Stimulated activated CD4-positive, alpha-beta T cell treated with anti-CD3 and anti-CD28 coated beads, TNF-alpha, amount 100 ng/mL, for 48 hours (primary cell): Measurements from ENCODE around the gene GJB3.
"Not testable (repeated sequence)": the region's sequence is repeated elsewhere in the genome, so short reads cannot be mapped to it uniquely, and the experiment has no call there.

Source experiments
- DNase-seq, 3 donors: peaks; one replicate each; pipeline ENCODE4 v3.0.0-alpha.2; 2020; ENCODE audit warnings: low read depth in 3 of 3

The GJB3 gene

DNA sequence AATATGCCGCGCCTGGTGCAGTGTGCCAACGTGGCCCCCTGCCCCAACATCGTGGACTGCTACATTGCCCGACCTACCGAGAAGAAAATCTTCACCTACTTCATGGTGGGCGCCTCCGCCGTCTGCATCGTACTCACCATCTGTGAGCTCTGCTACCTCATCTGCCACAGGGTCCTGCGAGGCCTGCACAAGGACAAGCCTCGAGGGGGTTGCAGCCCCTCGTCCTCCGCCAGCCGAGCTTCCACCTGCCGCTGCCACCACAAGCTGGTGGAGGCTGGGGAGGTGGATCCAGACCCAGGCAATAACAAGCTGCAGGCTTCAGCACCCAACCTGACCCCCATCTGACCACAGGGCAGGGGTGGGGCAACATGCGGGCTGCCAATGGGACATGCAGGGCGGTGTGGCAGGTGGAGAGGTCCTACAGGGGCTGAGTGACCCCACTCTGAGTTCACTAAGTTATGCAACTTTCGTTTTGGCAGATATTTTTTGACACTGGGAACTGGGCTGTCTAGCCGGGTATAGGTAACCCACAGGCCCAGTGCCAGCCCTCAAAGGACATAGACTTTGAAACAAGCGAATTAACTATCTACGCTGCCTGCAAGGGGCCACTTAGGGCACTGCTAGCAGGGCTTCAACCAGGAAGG, 4.3 kb downstream of the GJB3 start:
- no peak for DNase-seq

DNA sequence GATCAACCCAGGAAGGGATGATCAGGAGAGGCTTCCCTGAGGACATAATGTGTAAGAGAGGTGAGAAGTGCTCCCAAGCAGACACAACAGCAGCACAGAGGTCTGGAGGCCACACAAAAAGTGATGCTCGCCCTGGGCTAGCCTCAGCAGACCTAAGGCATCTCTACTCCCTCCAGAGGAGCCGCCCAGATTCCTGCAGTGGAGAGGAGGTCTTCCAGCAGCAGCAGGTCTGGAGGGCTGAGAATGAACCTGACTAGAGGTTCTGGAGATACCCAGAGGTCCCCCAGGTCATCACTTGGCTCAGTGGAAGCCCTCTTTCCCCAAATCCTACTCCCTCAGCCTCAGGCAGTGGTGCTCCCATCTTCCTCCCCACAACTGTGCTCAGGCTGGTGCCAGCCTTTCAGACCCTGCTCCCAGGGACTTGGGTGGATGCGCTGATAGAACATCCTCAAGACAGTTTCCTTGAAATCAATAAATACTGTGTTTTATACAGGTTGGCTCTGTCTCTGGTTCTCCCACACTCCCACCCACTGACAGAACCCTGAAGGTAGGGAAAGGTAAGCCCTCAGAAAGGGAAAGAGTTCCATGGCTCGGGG, 5.0 kb downstream of the GJB3 start:
- DNase-seq = no peak

DNA sequence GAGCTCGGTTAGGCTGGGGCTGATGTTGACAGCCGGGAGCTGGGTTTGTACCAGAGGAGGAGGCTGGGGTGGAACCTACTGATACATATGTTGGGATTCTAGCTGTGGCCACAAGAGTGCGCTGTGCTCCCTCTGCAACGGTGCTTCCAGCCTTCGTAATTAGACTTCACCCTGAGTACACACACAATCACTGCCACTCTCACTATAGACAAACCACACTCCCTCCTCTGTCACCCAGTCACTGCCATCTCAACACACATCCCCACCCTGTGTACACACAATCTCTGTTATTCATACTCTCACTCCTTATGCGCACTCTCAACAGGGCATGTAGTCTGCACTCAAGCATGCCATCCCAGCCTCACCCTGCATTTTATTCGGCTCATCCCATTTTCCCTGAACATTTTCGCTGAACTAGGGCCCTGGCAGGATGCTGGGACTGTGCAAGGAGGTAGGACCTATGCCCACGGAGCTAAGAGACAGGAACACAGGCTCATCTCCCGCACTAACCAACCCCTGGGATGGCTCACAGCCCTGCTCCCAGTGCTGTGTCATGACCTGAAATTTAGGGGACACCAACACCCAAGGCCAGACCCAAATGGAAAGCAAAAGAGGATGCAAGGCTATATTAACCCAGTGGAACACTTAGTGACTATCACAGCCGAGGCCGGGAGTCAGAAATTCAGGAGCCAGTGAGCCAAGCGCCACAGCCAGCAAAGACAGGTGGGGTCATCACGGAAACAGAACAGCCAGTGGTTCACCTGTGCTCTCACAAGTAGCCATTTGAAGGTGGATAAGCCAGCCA, 5.7 kb downstream of the GJB3 start:
- peak; percentile 36 to 60 (median 50) for DNase-seq

DNA sequence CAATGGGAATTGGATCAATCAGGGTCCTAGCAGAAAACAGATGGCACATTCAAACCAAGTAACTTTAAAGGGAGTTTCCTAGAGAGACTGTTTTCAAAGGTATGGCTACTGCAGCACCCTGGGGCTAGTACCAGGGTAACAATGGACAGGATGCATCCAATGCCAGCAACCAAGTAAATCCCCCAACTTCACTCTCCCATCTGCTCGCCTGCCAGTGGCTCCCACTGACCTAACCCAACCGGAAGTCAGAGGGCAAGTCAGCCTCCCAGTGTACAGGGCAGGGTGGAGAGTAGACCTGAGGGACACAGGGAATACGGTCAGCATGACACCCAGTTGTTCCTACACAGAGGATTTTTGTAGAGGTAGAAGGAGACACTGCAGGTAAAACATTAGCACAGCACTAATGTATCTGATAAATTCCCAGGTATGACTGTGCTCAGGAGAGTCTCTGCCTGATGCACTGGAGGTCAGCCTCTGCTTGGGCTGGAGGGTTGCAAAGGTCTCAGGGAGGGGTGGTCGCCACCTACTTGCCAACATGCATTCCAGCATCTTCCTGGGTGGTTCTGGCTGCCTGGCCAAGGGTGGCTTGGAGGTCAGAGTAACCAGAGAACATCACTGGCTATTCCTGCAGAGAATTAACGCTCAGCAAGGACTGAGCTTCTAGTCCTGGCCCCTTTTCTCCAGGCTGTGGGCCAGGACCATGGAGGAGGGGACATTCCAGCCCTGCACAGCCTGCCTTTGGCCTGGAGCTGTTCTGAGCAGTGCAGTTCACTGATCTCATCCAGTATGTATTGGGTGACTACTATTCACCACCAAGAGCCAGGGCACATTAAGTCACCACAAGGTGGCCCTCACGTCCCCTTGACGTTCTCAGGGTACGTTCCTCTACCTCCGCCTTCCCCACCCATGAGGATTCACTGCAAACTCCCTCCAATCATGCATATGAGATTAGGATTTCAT, 6.7 kb downstream of the GJB3 start:
- DNase-seq = no peak

DNA sequence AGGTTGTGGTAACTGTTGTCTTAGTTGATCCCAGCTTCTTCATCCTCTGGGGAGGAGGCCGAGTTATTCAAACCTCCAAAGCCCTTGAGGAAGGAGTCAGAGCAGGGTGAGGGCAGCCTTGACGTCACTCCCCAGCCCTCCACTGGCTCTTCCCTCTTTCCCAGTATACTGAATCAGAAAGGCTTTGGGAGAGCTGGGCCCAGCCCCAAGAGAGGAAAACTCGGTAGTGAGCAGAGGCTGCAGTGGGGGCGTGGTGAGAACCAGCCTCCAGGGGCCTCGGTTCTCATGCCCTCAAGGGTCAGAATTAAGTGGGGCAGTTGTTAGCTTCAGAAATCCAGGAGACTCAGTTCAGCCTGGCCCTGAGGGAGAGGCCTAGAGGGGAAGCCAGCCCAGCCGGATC, 10.0 kb downstream of the GJB3 start:
- DNase-seq = no peak

DNA sequence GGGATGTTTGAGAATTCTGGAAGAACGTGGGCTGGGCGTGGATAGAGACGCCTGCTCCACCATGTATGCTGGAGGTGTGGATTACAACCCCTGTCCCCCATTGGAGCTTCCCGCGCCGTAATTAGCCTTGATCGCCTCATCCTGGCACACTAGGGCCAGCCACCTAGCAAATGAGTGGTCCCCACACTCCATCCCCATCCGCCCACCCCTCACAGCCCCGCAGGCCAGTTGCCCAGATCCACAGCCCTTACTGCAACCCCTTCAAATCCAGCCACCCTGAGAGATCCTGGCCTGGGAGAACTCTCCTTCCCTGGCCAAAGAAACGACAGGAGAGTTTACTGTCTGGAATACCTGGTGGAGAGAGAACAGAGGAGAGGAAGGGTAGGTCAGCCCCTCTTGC, 11.4 kb downstream of the GJB3 start:
- DNase-seq = no peak

DNA sequence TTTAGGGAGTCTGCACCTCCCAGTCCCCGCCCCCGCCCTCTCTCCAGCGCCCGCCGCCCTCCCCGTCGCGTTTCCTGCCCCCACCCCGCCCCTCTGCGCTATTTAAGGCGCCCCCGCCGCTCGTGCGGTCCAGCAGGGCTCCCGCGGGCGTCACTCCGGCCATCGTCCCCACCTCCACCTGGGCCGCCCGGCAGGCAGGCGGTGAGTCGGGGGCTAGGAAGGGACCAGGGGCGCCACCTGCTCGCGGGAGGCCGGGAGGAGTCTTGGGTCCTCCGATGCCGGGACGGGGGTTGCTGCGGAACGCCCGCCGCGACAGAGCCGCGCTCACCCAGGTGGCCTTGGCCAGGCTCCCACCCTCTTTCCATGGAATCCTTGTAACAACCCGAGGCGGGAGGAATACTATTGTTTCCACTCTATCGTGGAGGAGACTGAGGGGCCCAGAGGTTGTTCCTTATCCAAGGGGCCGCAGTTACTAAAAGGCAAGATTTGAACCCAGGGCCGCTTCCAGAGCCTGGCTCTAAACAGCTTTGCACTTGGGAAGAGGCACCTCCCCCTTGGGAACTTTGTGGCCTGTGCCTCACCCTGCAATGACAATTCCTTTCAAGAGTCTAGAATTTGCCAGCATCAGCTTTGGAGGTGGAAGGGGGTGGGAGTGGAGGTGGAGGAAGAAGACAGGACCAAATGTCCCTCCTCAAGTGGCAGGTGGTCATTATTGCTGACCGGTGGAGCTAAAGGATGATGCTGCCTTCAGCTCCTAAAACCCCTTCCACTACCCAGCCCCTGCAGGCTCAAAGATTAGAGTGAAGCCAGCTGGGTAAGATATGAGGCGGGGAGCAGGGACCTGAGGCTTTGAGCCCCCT, 12.1 kb downstream of the GJB3 start, which contains the start of gene GJA4:
Gene GJA4 (plus strand): TSS at position 132 of the 860 bp plus-strand sequence. CDS start 1,215 bp downstream, outside the sequence.
- DNase-seq = no peak

DNA sequence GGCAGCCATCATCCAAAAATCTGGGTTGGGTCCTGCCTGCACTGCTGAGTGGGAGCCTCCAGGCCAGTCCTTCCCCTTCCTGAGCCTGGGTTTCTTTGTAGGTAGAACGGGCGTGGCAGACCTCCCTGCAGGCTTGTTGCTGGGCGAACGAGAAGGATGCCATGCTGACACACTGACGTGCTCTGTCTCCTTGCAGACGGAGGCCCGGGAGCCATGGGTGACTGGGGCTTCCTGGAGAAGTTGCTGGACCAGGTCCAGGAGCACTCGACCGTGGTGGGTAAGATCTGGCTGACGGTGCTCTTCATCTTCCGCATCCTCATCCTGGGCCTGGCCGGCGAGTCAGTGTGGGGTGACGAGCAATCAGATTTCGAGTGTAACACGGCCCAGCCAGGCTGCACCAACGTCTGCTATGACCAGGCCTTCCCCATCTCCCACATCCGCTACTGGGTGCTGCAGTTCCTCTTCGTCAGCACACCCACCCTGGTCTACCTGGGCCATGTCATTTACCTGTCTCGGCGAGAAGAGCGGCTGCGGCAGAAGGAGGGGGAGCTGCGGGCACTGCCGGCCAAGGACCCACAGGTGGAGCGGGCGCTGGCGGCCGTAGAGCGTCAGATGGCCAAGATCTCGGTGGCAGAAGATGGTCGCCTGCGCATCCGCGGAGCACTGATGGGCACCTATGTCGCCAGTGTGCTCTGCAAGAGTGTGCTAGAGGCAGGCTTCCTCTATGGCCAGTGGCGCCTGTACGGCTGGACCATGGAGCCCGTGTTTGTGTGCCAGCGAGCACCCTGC, 13.2 kb downstream of the GJB3 start:
- no peak for DNase-seq

DNA sequence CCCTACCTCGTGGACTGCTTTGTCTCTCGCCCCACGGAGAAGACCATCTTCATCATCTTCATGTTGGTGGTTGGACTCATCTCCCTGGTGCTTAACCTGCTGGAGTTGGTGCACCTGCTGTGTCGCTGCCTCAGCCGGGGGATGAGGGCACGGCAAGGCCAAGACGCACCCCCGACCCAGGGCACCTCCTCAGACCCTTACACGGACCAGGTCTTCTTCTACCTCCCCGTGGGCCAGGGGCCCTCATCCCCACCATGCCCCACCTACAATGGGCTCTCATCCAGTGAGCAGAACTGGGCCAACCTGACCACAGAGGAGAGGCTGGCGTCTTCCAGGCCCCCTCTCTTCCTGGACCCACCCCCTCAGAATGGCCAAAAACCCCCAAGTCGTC, 13.8 kb downstream of the GJB3 start:
- no peak for DNase-seq

DNA sequence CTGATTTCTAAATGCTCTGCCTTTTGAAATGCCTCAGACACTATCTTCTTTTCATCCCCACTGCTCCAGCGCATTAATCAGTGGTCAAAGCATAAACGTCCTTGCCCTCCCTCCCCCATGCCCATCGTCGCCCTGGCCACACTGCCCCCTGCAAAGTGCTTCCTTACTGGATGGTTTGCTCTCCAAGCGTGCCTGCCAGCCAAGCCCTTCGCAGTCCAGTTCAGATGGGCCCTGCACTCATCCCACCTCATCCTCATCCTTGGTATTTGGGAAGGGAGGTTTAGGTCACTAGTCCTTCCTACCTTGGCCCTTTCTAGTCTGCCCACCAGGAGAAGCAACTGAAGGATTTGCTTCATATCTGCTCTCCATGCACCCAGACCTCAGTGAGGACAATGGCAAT, 14.9 kb downstream of the GJB3 start:
- DNase-seq = no peak

DNA sequence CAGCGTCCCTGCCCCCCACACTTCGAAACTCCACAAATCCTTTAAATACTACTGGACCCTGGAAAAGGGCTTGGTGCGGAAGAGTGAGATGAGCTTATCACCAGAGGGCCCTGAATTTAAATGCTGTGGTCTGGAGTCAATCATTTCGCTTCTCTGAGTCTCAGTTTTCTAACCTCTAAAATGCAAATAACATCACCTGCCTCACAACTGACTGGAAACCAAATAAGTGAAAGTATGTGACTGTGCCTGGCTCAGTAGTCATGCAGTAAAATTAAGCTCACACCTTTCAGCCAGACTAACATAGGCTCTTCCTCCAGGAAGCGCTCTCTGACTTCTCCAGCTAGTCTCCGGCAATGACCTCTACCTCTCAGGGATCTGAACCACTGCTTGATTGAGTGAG, 16.0 kb downstream of the GJB3 start:
- DNase-seq = no peak

DNA sequence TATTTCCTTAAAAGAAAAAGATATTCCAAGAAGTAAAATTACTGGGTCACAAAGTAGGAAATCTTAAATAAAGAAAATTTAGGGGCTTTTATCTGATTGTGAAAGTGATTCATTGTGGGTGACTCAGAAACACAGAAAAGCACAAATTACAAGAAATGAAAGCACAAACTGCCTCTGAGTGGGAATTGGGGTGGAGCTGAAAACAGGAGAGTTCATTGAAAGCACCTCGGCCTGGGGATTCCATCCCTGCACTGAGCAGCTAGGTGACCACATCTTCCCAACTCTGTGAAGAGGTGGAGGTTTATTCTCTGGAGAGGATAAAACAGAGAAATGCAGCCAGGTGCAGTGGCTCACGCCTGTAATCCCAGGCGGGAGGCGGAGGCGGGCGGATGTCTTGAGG, 19.2 kb downstream of the GJB3 start:
- no peak for DNase-seq

DNA sequence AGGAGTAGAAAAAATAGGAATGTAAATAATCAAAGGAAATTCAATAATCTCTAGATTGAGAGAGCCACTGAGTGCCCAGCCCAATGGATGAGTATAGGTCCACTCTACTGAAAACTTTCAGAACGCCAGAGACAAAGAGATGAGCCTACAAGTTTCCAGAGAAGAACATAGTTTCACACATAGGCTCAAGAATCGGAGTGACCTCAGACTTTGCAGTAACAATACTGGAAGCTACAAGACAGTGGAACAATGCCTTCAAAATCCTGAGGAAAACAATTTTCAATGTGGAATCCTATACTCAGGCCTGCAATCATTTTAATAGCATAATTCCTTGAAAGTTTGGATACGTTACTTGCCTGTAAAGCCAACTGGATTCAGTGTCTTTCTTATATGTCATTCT, 22.8 kb downstream of the GJB3 start:
- DNase-seq = no peak

DNA sequence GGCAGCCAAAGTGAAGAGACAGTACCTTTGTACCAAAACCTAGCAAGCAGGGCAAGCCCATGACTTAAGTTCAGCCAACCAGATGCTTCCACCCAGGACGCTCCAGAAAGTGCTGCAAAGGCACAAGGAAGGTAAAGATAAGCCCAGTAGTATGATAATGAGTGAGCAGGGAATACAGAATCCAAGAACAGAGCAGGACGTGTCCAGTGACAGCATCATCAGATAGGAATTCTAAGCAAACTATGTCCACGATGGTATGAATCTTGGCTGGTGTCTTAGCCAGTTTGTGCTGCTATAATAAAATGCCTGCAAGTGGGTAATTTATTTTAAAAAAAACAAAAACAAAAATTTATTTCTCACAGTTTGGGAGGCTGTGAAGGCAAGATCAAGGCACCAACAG, 25.4 kb downstream of the GJB3 start:
- DNase-seq = no peak

DNA sequence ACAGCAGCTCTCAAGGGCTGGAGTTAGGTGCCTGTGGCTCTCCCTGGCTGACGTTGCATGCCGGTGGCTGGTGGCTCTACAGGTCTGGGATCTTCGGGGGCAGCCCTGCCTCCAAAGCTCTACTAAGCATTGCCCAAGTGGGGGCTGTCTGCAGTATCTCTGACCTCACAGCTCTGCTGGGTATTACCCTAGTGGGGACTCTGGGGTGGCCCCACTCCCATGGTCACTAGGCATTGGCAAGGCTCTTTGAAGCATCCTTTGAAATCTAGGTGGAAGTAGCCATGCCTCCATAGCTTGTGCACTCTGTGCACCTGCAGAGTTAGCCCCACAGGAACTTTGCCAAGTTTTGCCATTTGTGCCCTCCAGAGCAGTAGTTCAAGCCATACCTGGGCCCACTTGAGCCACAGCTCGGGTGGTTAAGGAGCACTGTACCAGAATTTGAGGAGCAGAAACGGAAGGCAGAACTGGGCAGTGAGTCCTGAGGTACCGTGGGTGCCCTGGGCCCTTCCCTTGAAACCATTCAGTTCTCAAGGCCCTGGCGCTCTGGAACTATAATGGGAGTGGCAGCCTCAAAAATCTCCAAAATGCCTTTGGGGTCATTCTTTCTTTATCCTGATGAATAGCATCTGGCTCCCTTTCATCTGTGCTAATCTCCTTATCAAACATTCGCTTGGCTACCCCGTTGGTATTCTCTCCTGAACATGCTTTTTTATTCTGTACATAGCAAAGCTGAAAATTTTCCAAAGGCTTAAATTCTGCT, 27.2 kb downstream of the GJB3 start:
- no peak for DNase-seq

DNA sequence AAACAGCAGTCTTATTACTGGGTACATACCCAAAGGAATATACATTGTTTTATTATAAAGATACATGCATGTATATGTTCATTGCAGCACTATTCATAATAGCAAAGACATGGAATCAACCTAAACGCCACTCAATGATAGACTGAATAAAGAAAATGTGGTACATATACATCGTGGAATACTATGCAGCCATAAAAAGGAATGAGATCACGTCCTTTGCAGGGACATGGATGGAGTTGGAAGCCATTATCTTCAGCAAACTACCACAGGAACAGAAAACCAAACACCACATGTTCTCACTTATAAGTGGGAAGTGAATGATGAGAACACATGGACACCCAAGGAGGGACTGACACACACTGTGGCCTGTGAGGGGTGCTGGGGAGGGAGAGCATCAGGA, 29.8 kb downstream of the GJB3 start:
- DNase-seq = not testable (repeated sequence)

DNA sequence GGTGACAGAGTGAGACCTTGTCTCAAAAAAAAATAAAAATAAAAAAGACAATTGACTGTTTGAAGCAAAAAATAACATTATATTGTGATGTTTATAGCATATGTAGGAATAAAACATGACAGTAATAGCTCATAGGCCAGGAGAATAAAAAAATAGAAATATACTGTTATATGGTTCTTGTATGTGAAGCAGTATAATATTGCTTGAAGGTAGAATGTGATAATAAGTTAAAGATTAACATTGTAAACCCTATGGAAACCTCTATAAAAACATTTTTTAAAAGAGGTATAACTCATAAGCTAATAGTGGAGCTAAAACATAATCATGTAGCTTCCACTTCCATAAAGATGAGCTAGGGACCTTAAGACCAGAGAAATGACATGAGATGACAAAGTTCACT, 35.3 kb downstream of the GJB3 start:
- no peak for DNase-seq

DNA sequence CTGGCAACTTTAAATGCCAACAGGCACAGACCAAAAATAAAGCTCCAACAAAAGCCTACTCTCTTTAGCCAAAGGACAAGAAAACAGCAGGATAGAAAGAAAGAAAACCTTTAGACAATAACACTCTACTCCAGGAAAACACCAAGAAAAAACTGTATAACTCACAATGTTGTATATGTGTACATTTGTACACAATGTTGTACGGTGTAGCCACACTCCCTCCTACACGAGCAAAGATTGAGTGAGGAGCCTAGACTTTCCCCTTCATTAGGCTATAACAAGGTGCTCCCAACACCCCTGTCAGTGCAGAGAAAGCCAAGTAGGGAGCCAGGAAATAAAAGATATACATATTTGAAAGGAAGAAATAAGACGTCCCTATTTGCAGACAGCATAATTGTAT, 35.8 kb downstream of the GJB3 start:
- DNase-seq = no peak

DNA sequence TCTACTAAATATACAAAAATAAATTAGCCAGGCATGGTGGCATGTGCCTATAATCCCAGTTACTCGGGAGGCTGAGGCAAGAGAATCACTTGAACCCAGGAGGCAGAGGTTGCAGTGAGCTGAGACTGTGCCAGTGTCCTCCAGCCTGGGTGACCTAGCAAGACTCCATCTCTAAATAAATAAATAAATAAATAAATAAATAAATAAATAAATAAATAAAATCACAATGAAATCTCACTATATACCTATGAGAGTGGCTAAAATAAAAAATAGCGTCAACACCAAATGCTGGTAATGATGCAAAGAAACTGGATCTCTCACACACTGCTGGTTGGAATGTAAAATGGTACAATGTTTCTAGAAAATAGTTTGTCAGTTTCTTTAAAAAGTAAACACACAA, 37.8 kb downstream of the GJB3 start:
- DNase-seq = not testable (repeated sequence)
